Neural cell (in vitro differentiated cells): ENCODE data around the gene ATP2B1.

Experiments used
- EZH2 ChIP-seq: fragments of 200-600, 300-800 bp; shearing (Covaris generic), sonication (generic); IDR thresholded peaks from 2 replicates; pipeline ENCODE4 v1.6.1; 2014; ENCODE audit warnings: antibody characterized with exemption, low read length, borderline replicate concordance, mild to moderate bottlenecking; ENCODE audit not compliant: insufficient read depth, poor library complexity, severe bottlenecking
- POLR2AphosphoS5 ChIP-seq: IDR thresholded peaks from 2 replicates; pipeline ENCODE4 v1.6.1; 2012
- SMC3 ChIP-seq: fragments of 450-650 bp; conservative IDR thresholded peaks from 2 replicates; pipeline ENCODE4 v1.6.1; 2014; ENCODE audit warnings: antibody characterized with exemption, mild to moderate bottlenecking, moderate library complexity; ENCODE audit not compliant: poor library complexity
- TF ChIP-seq, protein P1 (sequence below): fragments of 450-650 bp; IDR thresholded peaks from 2 replicates; pipeline ENCODE4 v1.5.1; 2014; ENCODE audit warnings: antibody characterized with exemption, mild to moderate bottlenecking, moderate library complexity; ENCODE audit not compliant: poor library complexity, severe bottlenecking

DNA sequence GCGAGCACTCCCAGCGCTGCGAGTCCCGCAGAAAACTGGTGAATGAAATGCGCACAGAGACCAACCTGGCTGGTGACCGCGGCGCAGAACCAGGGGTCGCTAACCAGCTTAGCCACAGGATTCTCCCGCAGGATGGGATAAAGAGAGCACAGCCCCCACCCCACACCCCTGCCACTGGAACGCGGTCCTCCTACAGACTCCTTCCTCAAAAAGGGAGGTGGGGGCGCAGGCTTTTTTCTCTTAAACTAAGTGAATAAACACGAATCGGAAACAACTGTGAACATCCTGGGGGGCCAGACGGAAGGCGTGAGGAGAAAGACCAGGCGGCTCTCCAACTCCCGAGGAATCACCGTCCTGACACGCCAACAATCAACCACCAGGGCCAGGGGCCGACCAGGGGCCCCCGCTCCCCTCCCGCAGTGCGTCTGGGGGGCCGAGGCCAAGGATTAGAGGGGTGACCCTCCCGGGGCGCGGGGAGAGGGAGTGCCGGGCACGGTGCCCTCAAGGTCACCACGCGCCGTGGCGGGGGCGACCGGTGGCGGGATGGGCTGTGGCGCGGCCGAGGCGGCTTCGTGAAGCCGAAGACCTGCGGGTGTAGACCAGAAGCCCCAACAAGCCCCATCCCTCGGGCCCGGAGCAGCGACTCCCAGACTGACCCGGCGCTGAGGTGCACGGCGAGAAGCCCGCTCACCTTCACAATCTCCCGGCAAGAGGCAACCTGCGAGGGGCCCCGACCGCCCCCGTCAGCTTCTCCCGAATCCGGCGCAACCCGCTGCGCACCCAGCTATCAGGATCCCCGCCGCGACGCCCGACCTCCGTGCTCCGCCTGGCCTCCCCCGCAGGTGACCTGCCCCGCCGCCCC lies 704 bp downstream of the ATP2B1 start:
- TF ChIP-seq, protein P1, sequence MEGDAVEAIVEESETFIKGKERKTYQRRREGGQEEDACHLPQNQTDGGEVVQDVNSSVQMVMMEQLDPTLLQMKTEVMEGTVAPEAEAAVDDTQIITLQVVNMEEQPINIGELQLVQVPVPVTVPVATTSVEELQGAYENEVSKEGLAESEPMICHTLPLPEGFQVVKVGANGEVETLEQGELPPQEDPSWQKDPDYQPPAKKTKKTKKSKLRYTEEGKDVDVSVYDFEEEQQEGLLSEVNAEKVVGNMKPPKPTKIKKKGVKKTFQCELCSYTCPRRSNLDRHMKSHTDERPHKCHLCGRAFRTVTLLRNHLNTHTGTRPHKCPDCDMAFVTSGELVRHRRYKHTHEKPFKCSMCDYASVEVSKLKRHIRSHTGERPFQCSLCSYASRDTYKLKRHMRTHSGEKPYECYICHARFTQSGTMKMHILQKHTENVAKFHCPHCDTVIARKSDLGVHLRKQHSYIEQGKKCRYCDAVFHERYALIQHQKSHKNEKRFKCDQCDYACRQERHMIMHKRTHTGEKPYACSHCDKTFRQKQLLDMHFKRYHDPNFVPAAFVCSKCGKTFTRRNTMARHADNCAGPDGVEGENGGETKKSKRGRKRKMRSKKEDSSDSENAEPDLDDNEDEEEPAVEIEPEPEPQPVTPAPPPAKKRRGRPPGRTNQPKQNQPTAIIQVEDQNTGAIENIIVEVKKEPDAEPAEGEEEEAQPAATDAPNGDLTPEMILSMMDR = no peak
- TF ChIP-seq SMC3 (peak; percentile 48), EZH2 (no peak), POLR2AphosphoS5 (no peak)
